Epithelial cell of prostate (primary cell): ENCODE results near the gene BMP6.

Source experiments
- DNase-seq: peaks from one replicate; pipeline ENCODE4 v3.0.0-alpha.2; 2011; ENCODE audit warnings: low read depth, low spot score
- H3K27ac ChIP-seq: fragments of 450-650 bp; 2 replicates; pipeline ENCODE4 v1.5.1; 2017; ENCODE audit warnings: mild to moderate bottlenecking

The BMP6 gene

GRCh38 chr6:7818257-7819214 lies 92.6 kb downstream of the BMP6 start:
- no peak overlapping the region for H3K27ac ChIP-seq

GRCh38 chr6:7819431-7820015 lies 93.6 kb downstream of the BMP6 start:
- DNase-seq = no peak
- H3K27ac ChIP-seq = no peak overlapping the region

More at GRCh38 chr6:7818257-7819214, 92.6 kb downstream of the BMP6 start:
- no peak for DNase-seq

- H3K27ac ChIP-seq = no peak overlapping the region
- no peak for DNase-seq
These were observed 94.5 kb downstream of the BMP6 start for GRCh38 chr6:7820288-7820835.

GRCh38 chr6:7821426-7821825 lies 95.5 kb downstream of the BMP6 start:
- no peak overlapping the region for H3K27ac ChIP-seq
- no peak for DNase-seq

- H3K27ac ChIP-seq = no peak overlapping the region
- no peak for DNase-seq
These were observed 97.7 kb downstream of the BMP6 start for GRCh38 chr6:7823552-7823951.

DNA sequence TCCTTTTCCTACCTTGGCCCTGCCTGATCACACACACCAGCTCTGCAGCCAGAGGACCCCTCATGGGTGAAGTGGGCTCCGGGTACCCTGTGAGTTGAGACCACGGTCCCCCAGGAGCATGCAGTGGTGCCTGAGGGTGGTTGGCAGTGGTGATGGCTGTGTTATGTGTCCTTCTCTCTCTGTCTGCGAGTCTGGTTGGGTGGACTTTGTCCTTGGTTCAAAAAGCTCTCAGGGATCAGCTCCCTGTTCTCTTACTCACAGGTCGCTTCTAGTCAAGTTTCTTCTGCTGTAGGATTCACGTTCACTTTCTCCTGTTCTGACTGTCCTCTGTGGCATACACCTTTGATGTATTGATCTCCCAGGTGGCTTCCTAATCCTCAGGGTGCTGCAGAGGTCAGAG lies 100.1 kb downstream of the BMP6 start:
- H3K27ac ChIP-seq = no peak overlapping the region
- no peak for DNase-seq

DNA sequence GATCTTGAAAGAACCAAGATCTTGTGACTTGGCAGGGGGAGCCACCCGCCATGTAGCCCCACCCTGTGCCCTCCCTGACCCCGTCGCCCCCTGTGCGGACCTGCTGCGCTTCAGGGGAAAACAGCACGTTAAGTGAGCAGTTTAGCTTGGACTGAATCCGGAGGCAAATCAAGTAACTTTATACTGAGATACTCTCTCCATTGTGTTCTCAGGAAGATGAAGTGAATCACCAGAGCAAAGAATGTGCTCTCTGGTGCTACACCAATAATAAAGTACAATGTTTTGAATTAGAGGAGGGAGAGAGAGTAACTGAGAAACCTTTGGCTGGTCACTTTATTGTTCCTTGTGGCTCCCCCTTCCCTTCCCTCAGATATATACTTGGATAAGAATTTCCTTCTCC lies 101.2 kb downstream of the BMP6 start:
- H3K27ac ChIP-seq = no peak overlapping the region
- no peak for DNase-seq

- no peak overlapping the region for H3K27ac ChIP-seq
- DNase-seq = no peak
These were observed 102.2 kb downstream of the BMP6 start for GRCh38 chr6:7828124-7828523.

DNA sequence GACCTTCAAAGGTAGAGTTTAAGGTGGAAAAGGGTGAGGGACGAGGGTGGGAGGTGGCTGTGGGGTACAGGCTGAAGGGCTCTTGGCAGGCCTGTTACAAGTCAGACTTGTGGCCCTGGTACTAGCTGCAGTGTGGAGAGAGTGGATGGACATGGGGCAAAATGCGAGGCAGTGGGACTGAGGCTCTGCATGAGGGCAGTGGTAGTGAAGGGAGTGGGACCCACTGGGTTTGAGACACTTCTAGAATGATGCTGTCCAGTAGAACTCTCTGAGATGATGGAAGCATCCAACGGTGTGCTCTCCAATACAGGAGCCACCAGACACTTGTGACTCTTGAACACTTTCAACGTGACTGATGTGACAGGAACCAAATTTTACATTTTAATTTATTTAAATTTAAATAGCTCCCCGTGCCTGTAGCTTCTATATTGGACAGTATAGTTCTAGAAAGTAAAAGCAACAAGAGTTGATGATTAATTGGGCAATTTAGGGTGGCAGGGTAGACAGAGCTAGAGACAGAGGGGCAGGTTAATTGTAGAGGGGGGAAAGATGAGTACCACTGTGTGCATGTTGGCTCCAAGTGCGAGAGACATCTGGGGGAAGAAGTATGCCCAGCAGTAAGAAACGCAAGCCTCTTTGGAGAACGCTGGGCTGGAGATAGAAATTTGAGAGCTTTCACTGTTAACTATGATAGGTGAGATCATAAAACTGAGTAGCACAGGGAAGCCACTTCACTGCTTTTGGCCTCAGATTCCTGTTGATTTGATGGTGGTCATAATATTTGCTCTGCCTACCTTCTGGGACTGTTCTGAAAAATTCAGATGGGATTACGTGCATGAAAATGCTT lies 107.2 kb downstream of the BMP6 start:
- DNase-seq = no peak
- H3K27ac ChIP-seq = no peak overlapping the region

- no peak overlapping the region for H3K27ac ChIP-seq
- DNase-seq = no peak
These were observed 107.8 kb downstream of the BMP6 start for GRCh38 chr6:7833751-7834070.

GRCh38 chr6:7836371-7837026 lies 110.6 kb downstream of the BMP6 start:
- no peak overlapping the region for H3K27ac ChIP-seq
- DNase-seq = no peak

GRCh38 chr6:7841781-7842468 lies 116.0 kb downstream of the BMP6 start:
- H3K27ac ChIP-seq = no peak overlapping the region
- DNase-seq = no peak

DNA sequence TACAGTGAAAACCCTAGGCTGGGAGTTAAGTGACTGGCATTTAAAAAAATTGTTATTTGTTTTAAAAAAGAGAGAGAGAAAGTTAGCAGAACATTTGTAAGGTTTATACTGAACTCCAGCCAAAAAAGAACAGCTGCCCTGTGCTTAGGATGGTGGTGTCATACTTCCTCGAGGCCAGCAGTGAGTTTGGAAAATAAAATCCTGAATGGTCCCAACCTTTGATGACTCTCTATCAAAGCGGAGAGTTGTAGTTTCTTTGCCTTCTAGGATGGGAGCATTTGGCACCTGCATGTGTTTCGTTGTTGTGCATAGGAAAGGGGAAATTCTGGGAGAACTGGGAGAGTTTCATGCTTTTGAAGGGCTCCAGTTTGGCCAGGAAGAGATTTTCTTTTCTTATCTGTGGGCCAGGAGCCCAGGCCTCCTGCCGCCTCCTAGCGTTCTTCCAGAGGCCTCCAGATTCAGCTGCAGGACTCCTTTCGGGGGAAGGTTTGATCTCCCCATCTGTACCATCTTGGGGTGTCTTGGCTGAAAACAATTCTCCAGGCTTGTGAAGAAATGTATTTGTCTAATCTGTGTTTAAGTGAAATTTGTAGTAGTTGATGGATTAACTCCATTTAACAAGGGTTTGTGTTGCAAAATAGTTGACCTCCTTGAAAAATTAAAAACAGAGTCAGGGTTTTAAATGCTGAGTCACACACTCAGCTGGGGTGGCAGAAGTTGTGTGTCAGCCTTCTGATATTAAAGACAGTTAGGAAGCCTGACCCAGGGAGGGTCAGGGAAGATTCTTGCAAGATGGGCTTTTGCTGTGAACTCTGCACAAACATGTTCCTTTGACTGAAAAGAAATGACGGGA lies 121.3 kb downstream of the BMP6 start:
- H3K27ac ChIP-seq = no peak overlapping the region
- DNase-seq = no peak

DNA sequence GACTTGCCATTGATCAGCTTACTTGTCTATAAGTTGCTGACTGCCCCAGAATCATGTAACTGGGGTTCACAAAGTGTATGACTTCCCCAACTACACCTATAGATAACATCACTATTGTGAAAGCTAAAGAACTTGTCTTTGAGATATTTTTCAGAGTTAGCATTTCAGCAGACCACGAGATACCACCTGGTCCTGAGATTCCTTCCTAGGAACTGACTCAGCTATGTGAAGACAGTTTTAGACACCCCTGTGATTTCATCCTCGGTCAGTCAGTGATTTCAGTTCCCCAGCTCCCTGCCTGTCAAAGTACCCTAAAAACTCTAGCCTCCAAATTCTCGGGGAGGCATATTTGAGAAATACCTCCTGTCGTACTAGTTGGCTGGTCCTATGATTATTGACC lies 122.3 kb downstream of the BMP6 start:
- no peak for DNase-seq
- no peak overlapping the region for H3K27ac ChIP-seq

DNA sequence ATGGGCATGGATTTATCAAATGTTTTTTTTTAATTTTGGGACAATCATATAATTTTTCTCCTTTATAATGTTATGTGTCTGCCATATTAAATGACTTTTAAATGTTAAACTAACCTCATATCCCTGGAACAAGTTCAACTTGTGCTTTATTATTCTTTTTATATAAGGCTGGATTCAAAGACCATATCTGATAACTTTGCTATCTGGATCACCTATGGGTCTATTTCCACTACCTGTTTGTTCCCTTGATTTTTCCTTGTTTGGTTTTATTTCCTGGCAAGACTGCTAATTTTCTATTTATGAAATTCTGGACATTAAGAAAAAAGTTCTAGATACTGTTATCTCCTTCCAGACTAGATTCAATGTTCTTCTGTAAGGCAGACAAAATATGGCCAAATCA lies 125.9 kb downstream of the BMP6 start:
- no peak overlapping the region for H3K27ac ChIP-seq
- no peak for DNase-seq

DNA sequence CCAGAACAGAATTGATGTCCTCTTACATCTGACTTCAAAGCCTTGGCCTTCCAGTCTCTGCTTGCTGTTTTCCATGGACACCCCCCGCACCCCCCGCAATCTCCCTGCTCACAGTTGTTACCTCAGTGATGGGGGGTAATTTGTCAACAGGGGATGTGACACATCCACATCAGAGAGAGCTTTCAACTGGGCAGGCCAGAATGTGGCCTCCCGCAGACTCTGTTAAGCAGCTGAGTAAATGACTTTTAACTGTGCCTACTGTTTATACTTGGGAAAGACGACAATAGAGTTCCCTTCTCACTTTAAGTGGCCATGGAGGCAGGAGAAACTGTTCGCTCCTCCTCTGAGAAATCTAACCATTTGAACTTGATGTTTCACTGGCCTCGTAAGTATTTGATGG lies 133.7 kb downstream of the BMP6 start:
- DNase-seq = no peak
- no peak overlapping the region for H3K27ac ChIP-seq

GRCh38 chr6:7865781-7866180 lies 139.9 kb downstream of the BMP6 start:
- no peak for DNase-seq
- H3K27ac ChIP-seq = no peak overlapping the region

DNA sequence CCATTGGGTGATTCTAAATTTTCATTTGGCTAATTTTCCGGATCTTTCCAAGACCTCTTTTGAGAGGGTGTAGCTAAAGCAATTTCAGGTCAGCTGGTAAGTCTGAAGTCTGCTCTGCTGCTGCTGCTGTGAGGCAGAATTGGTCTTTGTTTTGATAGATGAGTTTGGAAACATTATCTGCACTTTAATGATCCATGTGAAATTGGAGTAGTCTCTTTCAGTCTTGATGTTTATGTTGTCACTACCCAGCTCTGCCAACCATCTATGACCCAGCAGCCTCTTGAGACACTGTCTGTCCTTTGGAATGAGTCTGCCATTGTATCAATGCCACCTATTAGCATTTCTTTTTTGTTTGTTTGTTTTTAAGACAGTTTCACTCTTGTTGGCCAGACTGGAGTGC lies 140.6 kb downstream of the BMP6 start:
- no peak for DNase-seq
- no peak overlapping the region for H3K27ac ChIP-seq

DNA sequence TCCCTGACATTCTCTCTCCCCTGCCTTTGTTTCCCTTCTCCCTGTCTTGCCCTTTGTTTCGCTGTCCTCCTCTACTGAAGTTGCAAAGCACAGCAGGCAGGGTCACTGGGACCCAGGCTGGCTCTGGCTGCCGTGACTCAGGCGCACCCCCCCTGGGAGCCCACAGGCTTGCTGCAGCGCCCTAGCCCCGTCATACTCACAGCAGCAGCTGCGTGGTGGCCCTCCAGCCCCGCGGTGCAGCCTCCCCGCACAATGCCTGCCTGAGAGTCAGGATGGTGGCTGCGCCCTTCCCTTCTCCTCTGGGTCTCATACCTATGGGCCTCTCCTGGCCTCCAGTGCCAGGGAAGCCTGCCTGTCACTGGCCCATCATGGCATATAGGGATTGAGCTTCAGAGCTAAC lies 143.0 kb downstream of the BMP6 start:
- no peak overlapping the region for H3K27ac ChIP-seq
- DNase-seq = no peak
